Measurements from ENCODE around the gene FBXL7.
A peak's percentile ranks its signal among the peaks of the same experiment; 100 is the strongest.

DNA sequence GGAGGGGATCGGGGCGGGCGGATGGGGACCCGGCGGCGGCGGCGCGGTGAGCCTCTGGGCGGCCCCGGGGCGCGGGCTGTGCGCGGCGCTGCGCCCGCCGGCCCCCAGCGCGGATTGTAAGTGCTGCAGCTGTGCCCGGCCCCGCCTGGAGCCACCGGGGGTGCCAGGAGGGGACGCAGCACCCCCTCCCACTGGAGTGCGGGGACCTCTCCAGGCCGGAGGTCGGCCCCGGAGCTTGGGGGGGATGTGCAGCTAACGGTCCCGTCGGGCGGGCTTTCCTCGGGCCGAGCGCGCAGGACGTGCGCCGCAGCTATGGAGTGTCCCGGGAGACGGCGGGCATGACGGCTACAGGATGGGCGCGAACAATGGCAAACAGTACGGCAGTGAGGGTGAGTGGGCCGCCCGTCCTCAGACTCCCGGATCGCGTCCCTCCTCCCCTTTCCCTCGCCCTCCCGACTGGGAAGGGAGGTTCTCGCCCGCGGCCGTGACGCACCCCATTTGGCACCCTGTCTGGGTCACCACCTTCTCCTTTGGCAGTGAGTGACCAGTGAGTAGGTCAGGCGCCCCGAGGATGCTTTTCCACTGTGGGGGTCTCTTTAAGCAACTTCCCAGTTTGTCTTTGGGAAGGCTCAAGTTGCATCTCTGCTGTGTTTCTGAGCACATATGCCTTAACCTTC, 483 bp downstream of the FBXL7 start:
- TF ChIP-seq, protein P1, sequence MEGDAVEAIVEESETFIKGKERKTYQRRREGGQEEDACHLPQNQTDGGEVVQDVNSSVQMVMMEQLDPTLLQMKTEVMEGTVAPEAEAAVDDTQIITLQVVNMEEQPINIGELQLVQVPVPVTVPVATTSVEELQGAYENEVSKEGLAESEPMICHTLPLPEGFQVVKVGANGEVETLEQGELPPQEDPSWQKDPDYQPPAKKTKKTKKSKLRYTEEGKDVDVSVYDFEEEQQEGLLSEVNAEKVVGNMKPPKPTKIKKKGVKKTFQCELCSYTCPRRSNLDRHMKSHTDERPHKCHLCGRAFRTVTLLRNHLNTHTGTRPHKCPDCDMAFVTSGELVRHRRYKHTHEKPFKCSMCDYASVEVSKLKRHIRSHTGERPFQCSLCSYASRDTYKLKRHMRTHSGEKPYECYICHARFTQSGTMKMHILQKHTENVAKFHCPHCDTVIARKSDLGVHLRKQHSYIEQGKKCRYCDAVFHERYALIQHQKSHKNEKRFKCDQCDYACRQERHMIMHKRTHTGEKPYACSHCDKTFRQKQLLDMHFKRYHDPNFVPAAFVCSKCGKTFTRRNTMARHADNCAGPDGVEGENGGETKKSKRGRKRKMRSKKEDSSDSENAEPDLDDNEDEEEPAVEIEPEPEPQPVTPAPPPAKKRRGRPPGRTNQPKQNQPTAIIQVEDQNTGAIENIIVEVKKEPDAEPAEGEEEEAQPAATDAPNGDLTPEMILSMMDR (IDR thresholded peaks at IDR 0.05), result no peak
- peak in 1 of 3 donors; percentile 32 for TF ChIP-seq POLR2AphosphoS5 (IDR thresholded peaks at IDR 0.05)
- no peak for TF ChIP-seq POLR2A (IDR thresholded peaks at IDR 0.05)
- TF ChIP-seq EP300 (IDR thresholded peaks at IDR 0.05; ENCODE audit: low read depth), result no peak

All from transverse colon (tissue), 4 donors.